Calu3 (cell line): ENCODE measurements around the gene C2orf80. TPM values are rescaled to one million over a fixed set of nuclear protein-coding genes. Genes with fewer than 3 reads are reported as not detected.

Experiments used
- BruUV-seq: library from RNA; stranded (reverse); fragments of 400-500 nt; replicated peaks from 2 replicates; lab custom pipeline; 2021; lab: Mats Ljungman, UMichigan
- CTCF ChIA-PET: fragments of 300-600 bp; sonication (Branson Sonifier 250); formaldehyde crosslinking; loops from one replicate; lab custom pipeline; 2022; ENCODE audit warnings: antibody characterized with exemption; lab: Charles Lee
- DNase-seq: peaks from one replicate; pipeline ENCODE4 v3.0.0; 2022
- H3K27ac Mint-ChIP-seq: one replicate; pipeline ENCODE4 v1.8.0; 2022; ENCODE audit warnings: mixed read lengths; ENCODE audit not compliant: unreplicated experiment
- H3K27me3 Mint-ChIP-seq: one replicate; pipeline ENCODE4 v1.8.0; 2022; ENCODE audit warnings: mixed read lengths; ENCODE audit not compliant: unreplicated experiment
- H3K36me3 Mint-ChIP-seq: one replicate; pipeline ENCODE4 v1.8.0; 2022; ENCODE audit warnings: mild to moderate bottlenecking, moderate library complexity, mixed read lengths; ENCODE audit not compliant: insufficient read depth, unreplicated experiment
- H3K4me1 Mint-ChIP-seq: one replicate; pipeline ENCODE4 v1.8.0; 2022; ENCODE audit warnings: mild to moderate bottlenecking, low read depth, mixed read lengths; ENCODE audit not compliant: unreplicated experiment
- H3K4me3 Mint-ChIP-seq: one replicate; pipeline ENCODE4 v1.8.0; 2022; ENCODE audit warnings: mild to moderate bottlenecking, low read depth, moderate library complexity, mixed read lengths; ENCODE audit not compliant: unreplicated experiment
- H3K9me3 Mint-ChIP-seq: one replicate; pipeline ENCODE4 v1.8.0; 2022; ENCODE audit warnings: low read depth, mixed read lengths; ENCODE audit not compliant: unreplicated experiment
- intact Hi-C: fragments of 100-400 bp; cut with micrococcal nuclease; formaldehyde crosslinking; loops from one replicate; pipeline ENCODE4 v1.10.0; 2022; ENCODE audit not compliant: unreplicated experiment
- total RNA-seq: library from RNA; stranded (reverse); gene quantifications from 2 replicates; pipeline ENCODE4 v1.2.3, GENCODE V29; 2022
- TF ChIP-seq, protein P1 (sequence below): fragments of 200-600 bp; IDR thresholded peaks from one replicate; pipeline ENCODE4 v1.8.0; 2022; ENCODE audit warnings: antibody characterized with exemption; ENCODE audit not compliant: unreplicated experiment

C2orf80 gene
- total RNA-seq, 1 experiment from 2014 or later = not detected

DNA sequence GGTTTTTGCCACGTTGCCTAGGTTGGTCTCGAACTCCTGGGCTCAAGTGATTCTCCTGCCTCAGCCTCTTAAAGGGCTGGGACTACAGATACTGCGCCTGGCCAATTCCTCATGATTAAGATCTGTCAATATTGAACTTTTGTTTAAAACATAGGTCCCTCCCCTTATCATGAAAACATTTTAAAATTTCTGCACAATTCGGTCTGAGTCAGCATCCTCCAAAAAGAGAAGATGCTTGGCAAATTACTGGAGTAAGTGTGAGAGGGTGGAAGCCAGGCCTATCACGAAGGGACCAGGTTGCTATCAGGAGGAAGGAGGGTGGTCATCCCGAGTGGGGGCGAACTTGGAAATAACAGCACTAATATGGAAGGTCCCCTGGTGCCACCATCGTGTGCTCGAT lies 15.7 kb downstream of the C2orf80 start:
- Mint-ChIP-seq H3K27me3 (no peaks in the 10 kb centered on the region), H3K4me1 (peaks cover 11% of the 10 kb centered on the region), H3K36me3 (no peaks in the 10 kb centered on the region), H3K4me3 (no peak overlapping the region), H3K9me3 (no peaks in the 10 kb centered on the region), H3K27ac (no peak overlapping the region)
- intact Hi-C loops = loop anchor here (10.0 kb wide), 1 partner anchor 201 kb away; no protein-coding TSS in a partner anchor
- TF ChIP-seq, protein P1, sequence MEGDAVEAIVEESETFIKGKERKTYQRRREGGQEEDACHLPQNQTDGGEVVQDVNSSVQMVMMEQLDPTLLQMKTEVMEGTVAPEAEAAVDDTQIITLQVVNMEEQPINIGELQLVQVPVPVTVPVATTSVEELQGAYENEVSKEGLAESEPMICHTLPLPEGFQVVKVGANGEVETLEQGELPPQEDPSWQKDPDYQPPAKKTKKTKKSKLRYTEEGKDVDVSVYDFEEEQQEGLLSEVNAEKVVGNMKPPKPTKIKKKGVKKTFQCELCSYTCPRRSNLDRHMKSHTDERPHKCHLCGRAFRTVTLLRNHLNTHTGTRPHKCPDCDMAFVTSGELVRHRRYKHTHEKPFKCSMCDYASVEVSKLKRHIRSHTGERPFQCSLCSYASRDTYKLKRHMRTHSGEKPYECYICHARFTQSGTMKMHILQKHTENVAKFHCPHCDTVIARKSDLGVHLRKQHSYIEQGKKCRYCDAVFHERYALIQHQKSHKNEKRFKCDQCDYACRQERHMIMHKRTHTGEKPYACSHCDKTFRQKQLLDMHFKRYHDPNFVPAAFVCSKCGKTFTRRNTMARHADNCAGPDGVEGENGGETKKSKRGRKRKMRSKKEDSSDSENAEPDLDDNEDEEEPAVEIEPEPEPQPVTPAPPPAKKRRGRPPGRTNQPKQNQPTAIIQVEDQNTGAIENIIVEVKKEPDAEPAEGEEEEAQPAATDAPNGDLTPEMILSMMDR = no peak
- no peak for DNase-seq
- CTCF ChIA-PET = interaction anchor here (1.6 to 3.4 kb wide), 3 partner anchors 18 to 80 kb away, joined by 3 to 46 read pairs (median 5); partner anchors contain the start of gene IDH1
- no TSS peak for BruUV-seq

DNA sequence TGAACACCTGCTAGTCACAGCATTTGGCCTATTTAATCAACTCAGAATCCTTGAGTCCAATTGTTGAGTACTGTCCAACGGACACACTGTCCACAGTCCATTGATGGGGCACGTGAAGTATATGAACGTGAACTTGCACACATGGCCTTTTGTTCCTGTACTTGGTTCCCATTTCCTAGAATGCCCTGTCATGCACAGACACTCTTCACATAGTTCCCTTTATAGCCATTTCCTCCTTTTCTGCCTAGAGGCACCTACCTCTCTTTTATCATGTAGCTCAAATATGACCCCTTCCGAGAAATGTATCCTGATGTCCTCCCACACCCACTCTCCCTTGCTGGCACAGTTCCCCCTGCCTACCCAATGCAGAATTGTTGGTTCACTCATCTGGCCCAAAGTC lies 17.7 kb downstream of the C2orf80 start:
- TF ChIP-seq, protein P1 = no peak
- H3K36me3 Mint-ChIP-seq = no peaks in the 10 kb centered on the region
- H3K27me3 Mint-ChIP-seq = no peaks in the 10 kb centered on the region
- no peaks in the 10 kb centered on the region for H3K9me3 Mint-ChIP-seq
- CTCF ChIA-PET = no interaction called here
- H3K27ac Mint-ChIP-seq = no peak overlapping the region
- intact Hi-C loops = loop anchor here (10.0 kb wide), 1 partner anchor 203 kb away; no protein-coding TSS in a partner anchor
- H3K4me1 Mint-ChIP-seq = no peaks in the 10 kb centered on the region
- H3K4me3 Mint-ChIP-seq = no peak overlapping the region
- BruUV-seq = no TSS peak
- no peak for DNase-seq

DNA sequence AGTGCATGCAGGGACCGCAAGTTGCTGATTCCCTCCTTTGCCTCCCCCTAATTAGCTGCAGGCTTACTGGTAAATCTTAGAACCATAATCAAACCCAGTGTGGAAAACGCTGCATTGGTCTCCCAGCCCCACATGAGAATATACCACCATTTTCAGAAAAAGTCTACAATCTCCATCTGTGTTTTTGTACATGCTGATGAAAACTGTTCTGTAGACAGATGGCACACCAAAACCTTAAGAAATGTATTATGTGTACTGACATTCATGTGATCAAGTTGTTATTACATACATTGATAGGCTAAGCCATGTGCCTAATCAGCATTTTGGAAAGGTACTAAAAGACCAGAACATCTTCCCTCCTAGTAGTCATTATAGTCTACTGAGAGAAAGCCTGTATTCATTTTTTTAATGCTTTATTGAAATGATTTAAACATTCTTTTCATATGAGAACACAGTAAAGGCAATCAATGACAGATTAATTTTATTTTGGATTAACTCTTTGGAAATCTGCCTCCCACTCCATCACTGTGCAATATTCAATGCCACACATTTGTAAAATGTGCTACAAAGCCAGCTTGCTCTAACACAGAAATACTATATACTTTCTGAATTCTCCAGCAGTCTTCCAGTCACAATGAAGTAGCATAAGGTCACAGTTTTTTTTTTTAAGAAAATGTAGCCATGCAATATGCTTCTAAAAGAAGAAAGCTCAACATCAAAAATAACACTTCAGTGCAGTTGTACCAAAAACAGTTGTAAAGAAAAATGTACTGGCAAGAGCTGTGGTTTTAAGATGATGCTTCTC lies 24.7 kb downstream of the C2orf80 start:
- Mint-ChIP-seq H3K4me3 (no peak overlapping the region), H3K9me3 (no peaks in the 10 kb centered on the region), H3K27ac (no peak overlapping the region), H3K36me3 (no peaks in the 10 kb centered on the region), H3K27me3 (no peaks in the 10 kb centered on the region), H3K4me1 (no peaks in the 10 kb centered on the region)
- BruUV-seq = no TSS peak
- DNase-seq = no peak
- CTCF ChIA-PET = no interaction called here
- intact Hi-C loops = no loop called here
- TF ChIP-seq, protein P1 = no peak

DNA sequence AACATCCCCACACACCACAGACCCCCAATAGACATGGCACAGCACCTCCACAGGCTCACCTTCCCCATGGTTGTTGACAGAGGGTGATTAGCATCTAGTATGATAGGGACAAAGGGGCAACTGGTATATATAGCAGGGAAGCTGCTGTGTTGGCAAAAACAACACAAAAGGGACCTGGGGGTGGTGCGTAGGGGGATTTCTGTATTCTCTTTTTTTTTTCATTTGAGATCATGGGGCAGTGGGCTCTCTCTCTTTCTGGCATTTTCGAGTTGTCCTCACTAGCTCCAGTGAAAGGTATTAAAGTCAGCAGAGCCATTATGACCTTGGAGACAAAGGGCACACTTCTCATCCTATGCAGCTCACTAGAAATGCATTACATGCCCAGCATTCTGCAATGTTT lies 26.3 kb downstream of the C2orf80 start, which contains the start of gene CRYGA:
Gene CRYGA, minus strand, starts transcription at position 101 of the 400 bp plus-strand sequence. Its CDS starts 33 bp downstream, at position 68.
- Mint-ChIP-seq H3K27me3 (no peaks in the 10 kb centered on the region), H3K4me1 (no peaks in the 10 kb centered on the region), H3K36me3 (no peaks in the 10 kb centered on the region), H3K27ac (no peak within 1 kb of the TSS), H3K9me3 (no peaks in the 10 kb centered on the region), H3K4me3 (no peak within 1 kb of the TSS)
- CTCF ChIA-PET = interaction anchor here (1.0 kb wide), 1 partner anchor 71 kb away, joined by 3 read pairs; no protein-coding TSS in a partner anchor
- DNase-seq = no peak
- TF ChIP-seq, protein P1 = no peak
- BruUV-seq = no TSS peak
- intact Hi-C loops = no loop called here
